Esophagus muscularis mucosa (tissue), 4 donors: ENCODE results near the gene SLC4A5.

Experiments used
- EP300 ChIP-seq: sonication (generic); formaldehyde crosslinking; IDR thresholded peaks from one replicate; pipeline ENCODE4 v1.6.1; 2017; ENCODE audit warnings: antibody characterized with exemption
- POLR2A ChIP-seq: fragments of 450-650 bp; IDR thresholded peaks from one replicate; pipeline ENCODE4 v1.6.1; 2017; ENCODE audit warnings: antibody characterized with exemption, moderate library complexity, mild to moderate bottlenecking, low read depth
- POLR2AphosphoS5 ChIP-seq, 2 donors: sonication (generic); formaldehyde crosslinking; IDR thresholded peaks; one replicate each; pipeline ENCODE4 v1.6.1; 2017; ENCODE audit warnings: antibody characterized with exemption in 2 of 2
- TF ChIP-seq, protein P1 (sequence below), 3 experiments: fragments of 200-600 bp in 2 of 3; fragments of 450-650 bp in 1 of 3; sonication (generic) in 2 of 3; IDR thresholded peaks; one replicate each; pipeline ENCODE4 v1.5.1; 2017 to 2019; ENCODE audit warnings: antibody characterized with exemption in 3 of 3, mild to moderate bottlenecking in 2 of 3, moderate library complexity in 1 of 3

DNA sequence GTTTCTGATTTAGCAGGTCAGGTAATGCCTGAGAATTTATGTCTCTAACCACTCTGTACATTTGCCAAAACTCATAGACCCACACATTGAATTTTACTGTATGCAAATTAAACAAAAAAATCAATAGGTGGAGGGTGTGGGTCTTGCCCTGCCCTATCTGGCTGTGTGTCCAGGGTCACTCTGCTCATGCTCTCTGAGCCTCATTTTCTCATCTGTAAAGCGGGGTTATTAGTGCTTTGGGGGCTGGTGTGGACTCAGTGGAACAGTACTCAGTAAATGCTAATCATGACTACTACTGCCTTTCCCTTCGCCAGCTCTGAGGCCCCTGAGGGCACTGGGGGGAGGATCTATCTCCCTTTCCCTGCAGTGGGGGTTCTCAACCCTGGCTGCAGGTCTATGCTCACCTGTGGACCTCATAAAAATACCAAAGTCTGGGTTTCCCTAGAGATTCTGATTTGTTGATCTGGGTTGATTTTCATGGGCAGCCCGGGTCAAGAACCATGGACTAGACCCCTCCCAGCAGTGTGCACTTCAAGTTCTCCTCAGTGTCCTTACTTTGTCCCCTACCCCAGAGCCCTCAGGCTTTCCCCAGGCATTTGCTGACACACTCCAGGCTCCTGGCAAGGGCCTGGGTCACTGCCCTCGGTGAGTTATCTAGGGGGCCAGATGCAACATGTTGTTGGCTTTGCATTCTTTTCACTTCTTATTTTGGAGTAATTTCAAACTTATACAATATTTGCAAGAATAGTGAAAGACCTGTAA is 117.3 kb downstream of the SLC4A5 start:
- TF ChIP-seq, protein P1, sequence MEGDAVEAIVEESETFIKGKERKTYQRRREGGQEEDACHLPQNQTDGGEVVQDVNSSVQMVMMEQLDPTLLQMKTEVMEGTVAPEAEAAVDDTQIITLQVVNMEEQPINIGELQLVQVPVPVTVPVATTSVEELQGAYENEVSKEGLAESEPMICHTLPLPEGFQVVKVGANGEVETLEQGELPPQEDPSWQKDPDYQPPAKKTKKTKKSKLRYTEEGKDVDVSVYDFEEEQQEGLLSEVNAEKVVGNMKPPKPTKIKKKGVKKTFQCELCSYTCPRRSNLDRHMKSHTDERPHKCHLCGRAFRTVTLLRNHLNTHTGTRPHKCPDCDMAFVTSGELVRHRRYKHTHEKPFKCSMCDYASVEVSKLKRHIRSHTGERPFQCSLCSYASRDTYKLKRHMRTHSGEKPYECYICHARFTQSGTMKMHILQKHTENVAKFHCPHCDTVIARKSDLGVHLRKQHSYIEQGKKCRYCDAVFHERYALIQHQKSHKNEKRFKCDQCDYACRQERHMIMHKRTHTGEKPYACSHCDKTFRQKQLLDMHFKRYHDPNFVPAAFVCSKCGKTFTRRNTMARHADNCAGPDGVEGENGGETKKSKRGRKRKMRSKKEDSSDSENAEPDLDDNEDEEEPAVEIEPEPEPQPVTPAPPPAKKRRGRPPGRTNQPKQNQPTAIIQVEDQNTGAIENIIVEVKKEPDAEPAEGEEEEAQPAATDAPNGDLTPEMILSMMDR (IDR thresholded peaks at IDR 0.05), result no peak
- TF ChIP-seq POLR2AphosphoS5 (IDR thresholded peaks at IDR 0.05), result no peak
- no peak for TF ChIP-seq EP300
- TF ChIP-seq POLR2A, result no peak
